OCI-LY3 (cell line): ENCODE measurements around the gene RASGRF2.

Source experiments
- CTCF ChIP-seq: fragments of 200-600, 300-600 bp; sonication (generic); IDR thresholded peaks from 2 replicates; pipeline ENCODE4 v1.5.1; 2014; ENCODE audit warnings: antibody characterized with exemption, low read length, low read depth
- EZH2phosphoT487 ChIP-seq: fragments of 200-600 bp; shearing (Covaris generic); IDR thresholded peaks from 2 replicates; pipeline ENCODE4 v1.6.1; 2018; ENCODE audit warnings: antibody characterized with exemption, mixed run types, low read depth

DNA sequence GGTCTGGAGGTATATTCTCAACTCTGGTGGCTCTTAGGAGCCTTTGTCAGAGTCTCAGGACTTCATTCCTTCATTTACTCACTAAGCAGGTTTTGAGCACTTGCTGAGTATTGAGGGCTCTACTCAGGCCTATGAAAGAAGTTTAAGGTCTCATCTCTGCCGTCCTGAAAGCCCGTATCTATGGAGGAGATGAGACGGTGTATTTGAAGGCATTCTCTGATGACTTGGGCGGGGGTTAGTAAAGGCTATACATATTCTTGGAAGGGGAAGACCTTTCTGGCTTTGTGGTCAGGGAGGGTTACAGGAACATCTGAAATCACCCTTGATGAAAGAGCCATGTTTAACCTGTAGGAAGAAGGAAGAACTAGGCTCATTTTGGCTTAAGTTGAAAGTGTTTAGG is 21.9 kb downstream of the RASGRF2 start:
- no peak for TF ChIP-seq CTCF
- TF ChIP-seq EZH2phosphoT487 = no peak
